ENCODE data around the gene RBM34.
"Not testable (repeated sequence)": the region's sequence is repeated elsewhere in the genome, so short reads cannot be mapped to it uniquely, and the experiment has no call there.

RBM34 gene, protein sequence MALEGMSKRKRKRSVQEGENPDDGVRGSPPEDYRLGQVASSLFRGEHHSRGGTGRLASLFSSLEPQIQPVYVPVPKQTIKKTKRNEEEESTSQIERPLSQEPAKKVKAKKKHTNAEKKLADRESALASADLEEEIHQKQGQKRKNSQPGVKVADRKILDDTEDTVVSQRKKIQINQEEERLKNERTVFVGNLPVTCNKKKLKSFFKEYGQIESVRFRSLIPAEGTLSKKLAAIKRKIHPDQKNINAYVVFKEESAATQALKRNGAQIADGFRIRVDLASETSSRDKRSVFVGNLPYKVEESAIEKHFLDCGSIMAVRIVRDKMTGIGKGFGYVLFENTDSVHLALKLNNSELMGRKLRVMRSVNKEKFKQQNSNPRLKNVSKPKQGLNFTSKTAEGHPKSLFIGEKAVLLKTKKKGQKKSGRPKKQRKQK

GRCh38 chr1:235160957-235161684 is at the start of gene RBM34:
Gene RBM34 (minus strand): TSS chr1:235161250. CDS start chr1:235161226, 24 bp downstream.
- peak; percentile 92 for DNase-seq

GRCh38 chr1:235207209-235207565 is 46.1 kb upstream of the RBM34 start:
- peak; percentile 51 for DNase-seq

- peak; percentile 4 for DNase-seq
Measured at GRCh38 chr1:235206533-235207208, 45.6 kb upstream of the RBM34 start.

GRCh38 chr1:235205687-235206086 is 44.6 kb upstream of the RBM34 start:
- no peak for DNase-seq

- DNase-seq = no peak
Measured at GRCh38 chr1:235203428-235203827, 42.4 kb upstream of the RBM34 start.

- DNase-seq = not testable (repeated sequence)
Measured at GRCh38 chr1:235202447-235202846, 41.4 kb upstream of the RBM34 start.

GRCh38 chr1:235199441-235199840 is 38.4 kb upstream of the RBM34 start:
- DNase-seq = no peak

DNA sequence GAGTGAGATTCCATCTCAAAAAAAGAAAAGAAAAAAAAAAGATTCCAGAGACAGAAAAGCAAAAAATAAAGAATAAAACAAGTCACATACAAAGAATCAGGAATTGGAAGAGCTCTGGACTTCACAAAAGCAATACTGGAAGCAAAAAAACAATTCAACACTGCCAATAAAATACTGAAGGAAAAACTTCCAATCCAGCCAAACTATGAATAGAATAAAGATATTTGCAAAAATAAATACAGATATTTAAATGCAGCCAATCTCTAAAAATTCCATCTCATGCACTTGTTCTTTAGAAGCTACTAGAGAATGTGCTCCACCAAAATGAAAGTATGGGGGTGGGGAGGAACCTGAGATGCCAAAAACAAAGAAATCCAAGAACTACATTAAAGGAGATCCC is 29.4 kb upstream of the RBM34 start:
- no peak for DNase-seq

- no peak for DNase-seq
Measured at GRCh38 chr1:235187316-235187715, 26.3 kb upstream of the RBM34 start.

DNA sequence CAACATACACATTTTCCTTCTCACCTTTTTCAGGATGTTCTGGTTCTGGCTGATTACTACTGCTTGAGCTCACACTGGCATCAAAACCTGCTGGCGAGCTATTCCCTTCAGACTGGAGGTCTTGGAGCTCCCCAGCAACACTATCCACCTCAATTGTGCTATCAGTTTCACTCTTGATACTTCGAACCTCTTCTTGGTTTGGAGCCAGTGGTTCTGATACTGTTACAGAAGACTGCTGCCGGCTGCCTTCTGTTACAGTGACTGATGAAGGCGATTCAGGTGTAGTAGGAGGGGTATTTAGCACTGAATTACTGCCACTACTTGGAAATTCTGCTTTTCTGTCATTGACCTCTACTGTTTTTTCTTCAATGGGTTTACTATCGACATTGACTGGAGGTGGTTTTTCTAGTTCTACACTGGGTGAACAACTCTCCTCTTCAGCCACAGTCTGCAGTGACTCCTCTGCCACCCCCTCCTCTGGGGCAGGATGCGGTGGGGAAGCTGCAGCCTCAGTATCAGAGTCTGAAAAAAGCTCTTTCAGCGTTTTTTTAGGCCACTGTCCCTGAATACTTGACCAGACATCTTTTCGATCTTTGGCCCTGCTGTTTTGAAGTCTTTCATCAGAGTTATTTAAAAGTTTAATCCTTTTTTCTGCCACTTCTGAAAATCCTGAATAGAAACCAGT is 20.7 kb upstream of the RBM34 start:
- DNase-seq = no peak

- no peak for DNase-seq
Measured at GRCh38 chr1:235180916-235181460, 19.9 kb upstream of the RBM34 start.

DNA sequence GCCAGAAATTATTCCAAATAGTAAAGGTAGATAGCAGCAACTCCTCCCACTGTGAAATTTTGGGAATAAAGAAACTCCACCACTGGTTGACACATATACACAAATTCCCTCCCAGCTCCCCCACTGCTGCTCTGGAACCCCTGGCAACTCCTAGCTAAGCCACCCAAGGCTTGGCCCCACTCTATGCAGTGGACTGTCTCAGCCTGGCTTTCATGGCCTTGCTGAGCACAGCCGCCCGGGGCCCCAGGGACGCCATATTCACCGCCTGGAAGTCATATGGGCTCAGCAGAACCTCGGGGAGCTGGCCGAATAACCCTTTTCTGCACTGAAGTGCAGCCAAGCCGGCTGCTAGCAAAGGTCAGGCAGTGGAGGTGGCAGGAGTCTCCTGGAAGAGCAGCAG is 15.4 kb upstream of the RBM34 start:
- no peak for DNase-seq

GRCh38 chr1:235169986-235170385 is 8.9 kb upstream of the RBM34 start:
- no peak for DNase-seq

DNA sequence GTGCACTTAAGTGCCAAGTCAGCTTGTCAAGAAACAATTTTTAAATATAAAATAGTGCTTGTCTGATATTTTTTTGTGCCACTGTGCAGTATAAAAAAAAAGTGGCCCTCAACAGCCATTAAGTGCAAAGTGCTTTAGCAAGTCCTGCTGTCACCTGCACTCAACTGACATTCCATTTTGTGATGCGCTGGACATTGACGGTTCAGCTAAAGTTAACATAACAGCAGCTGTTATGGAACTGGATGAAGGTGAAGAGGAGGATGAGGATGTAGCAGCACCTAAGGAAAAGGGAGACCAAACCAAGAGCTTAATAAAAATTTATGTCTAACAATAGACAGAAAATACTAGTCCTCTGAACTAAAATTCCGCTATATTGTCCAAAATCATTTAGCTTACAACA is 7.3 kb upstream of the RBM34 start:
- no peak for DNase-seq

GRCh38 chr1:235161685-235162327 is 756 bp upstream of the RBM34 start:
- DNase-seq = no peak

DNA sequence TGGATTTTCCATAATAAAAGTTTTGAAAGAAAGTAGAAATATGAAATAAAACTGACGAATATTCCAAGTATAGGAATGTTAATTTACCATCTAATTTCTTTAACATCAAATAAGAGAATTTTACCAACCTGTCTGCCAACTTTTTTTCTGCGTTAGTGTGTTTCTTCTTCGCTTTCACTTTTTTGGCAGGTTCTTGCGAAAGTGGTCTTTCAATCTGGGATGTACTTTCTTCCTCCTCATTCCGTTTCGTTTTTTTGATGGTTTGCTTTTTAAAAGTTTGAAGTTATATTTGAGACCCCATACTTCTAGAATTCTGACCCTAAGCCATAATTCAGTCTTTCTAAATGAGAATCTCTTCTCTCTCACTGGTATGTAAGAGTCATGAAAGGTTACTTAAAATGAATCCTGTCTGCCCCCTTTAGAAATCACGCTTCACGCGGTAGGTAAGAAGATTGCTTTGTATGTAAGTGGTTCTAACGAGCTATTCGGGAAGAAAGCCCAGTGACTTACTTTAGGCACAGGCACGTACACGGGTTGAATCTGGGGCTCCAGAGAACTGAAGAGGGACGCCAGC is 580 bp downstream of the RBM34 start:
- peak; percentile 64 for DNase-seq

DNA sequence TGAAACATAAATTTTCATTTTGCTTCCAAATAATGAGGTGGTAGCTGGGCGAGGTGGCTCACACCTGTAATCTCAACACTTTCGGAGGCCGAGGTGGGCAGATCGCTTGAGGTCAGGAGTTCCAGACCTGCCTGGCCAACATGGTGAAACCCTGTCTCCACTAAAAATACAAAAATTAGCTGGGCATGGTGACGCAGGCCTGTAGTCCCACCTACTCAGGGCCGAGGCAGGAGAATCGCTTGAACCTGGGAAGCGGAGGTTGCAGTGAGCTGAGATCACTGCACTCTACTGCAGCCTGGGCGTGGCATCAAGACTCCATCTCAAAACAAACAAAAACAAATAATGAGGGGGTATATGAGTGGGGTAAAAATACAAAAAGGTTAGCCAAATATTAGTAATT is 1.1 kb downstream of the RBM34 start:
- not testable (repeated sequence) for DNase-seq

- DNase-seq = not testable (repeated sequence)
Measured at GRCh38 chr1:235159284-235159683, 1.8 kb downstream of the RBM34 start.

DNA sequence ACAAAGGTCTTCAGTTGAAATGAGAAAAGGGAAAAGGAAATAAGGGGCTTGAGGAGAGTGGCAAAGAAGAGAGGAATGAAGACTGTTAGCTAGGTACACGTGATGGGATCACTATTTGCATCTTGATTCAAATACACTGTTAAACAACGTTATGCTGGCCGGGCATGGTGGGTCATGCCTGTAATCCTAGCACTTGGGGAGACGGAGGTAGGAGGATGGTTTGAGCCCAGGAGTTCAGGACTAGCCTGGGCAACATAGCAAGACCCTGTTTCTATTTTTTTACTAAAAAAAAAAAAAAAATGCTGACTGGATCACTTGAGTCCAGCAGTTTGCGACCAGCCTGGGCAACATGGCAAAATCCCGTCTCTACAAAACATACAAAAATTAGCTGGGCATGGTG is 2.4 kb downstream of the RBM34 start:
- DNase-seq = no peak

DNA sequence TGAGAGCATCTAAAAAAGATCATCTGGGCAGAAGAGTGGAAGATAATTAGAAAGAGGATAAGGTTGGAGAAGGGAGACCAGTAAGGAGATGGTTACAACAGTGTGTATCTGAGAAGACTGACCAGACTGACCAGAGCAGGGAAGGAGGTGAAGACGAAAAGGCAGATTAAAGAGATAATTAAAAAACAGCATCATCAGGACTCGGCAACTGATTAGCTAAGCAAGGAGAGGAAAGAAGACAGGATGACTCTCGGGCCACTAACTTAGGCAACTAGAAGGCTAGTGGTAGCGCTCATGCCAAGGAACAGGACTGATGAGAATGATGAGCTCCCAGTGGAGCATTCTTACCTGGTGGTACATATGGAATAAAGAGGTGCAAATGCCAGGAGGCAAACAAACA is 3.9 kb downstream of the RBM34 start:
- DNase-seq = no peak

GRCh38 chr1:235156740-235157139 is 4.3 kb downstream of the RBM34 start:
- no peak for DNase-seq

GRCh38 chr1:235156265-235156664 is 4.8 kb downstream of the RBM34 start:
- DNase-seq = no peak
